A549 (cell line): Measurements from ENCODE around the gene EPB41L4A. TPM values are rescaled to one million over a fixed set of nuclear protein-coding genes. Genes with fewer than 3 reads are reported as not detected.
A peak's percentile ranks its signal among the peaks of the same experiment; 100 is the strongest.

Source experiments
- ATAC-seq, 2 experiments: fragments of 200-7000 bp in 1 of 2; fragments of >200 bp in 1 of 2; cut with Nextera tagmentation in 1 of 2; cut with Tn5 transposase in 1 of 2; 3 replicates each; pipeline versions ENCODE4 v1.8.0 to v1.9.1; 2018 to 2020; ENCODE audit warnings: mild to moderate bottlenecking in 1 of 2, moderate library complexity in 1 of 2
- CTCF ChIA-PET: fragments of 300-600 bp; sonication (Branson Sonifier 250); formaldehyde crosslinking; extraction: SDS; loops from one replicate; lab custom pipeline; 2021; ENCODE audit warnings: antibody characterized with exemption, inconsistent platforms; lab: Yijun Ruan, JAX
- POLR2A ChIA-PET: fragments of 350-600 bp; formaldehyde crosslinking; extraction: SDS; loops from one replicate; lab custom pipeline; 2021; ENCODE audit warnings: antibody characterized with exemption, inconsistent platforms; lab: Yijun Ruan, JAX
- DNase-seq, 2 experiments: peaks; one replicate each; pipeline versions ENCODE4 v3.0.0 to v3.0.0-alpha.2; 2011 to 2016; ENCODE audit warnings: low read depth in 1 of 2, low spot score in 1 of 2
- FAIRE-seq: peaks from 2 replicates; lab custom pipeline; 2011; peaks lifted over from hg19 to GRCh38; lab: Jason Lieb, UNC
- H3K27ac ChIP-seq, 2 experiments: fragments of >200 bp; sonication (Bioruptor Twin); formaldehyde crosslinking; 3 replicates each; pipeline ENCODE4 v1.5.1; 2016 to 2017
- H3K4me1 ChIP-seq: fragments of >200 bp; sonication (Bioruptor Twin); formaldehyde crosslinking; 3 replicates; pipeline ENCODE4 v1.6.1; 2016
- H3K4me2 ChIP-seq: fragments of >200 bp; sonication (Bioruptor Twin); formaldehyde crosslinking; 3 replicates; pipeline ENCODE4 v1.6.1; 2016
- H3K4me3 ChIP-seq: fragments of >200 bp; sonication (Bioruptor Twin); formaldehyde crosslinking; 3 replicates; pipeline ENCODE4 v1.5.1; 2016
- H3K9me3 ChIP-seq: fragments of >200 bp; sonication (Bioruptor Twin); formaldehyde crosslinking; 3 replicates; pipeline ENCODE4 v1.6.1; 2016
- ATOH8 ChIP-seq: fragments of 250-450 bp; sonication (Bioruptor Pico); IDR thresholded peaks from 2 replicates; pipeline ENCODE4 v1.5.0; 2020; ENCODE audit warnings: low read depth, mild to moderate bottlenecking, moderate library complexity
- CEBPB ChIP-seq, 2 experiments: fragments of >200 bp in 1 of 2; sonication (Bioruptor Twin) in 1 of 2; formaldehyde crosslinking in 1 of 2; IDR thresholded peaks; 2 replicates each; pipeline ENCODE4 v1.6.1; 2012 to 2016
- CHD2 ChIP-seq: fragments of 150-350 bp; IDR thresholded peaks from 2 replicates; pipeline ENCODE4 v1.6.1; 2014; ENCODE audit warnings: low read length; ENCODE audit not compliant: partially characterized antibody
- EHF ChIP-seq: fragments of 250-450 bp; sonication (Bioruptor Pico); IDR thresholded peaks from 2 replicates; pipeline ENCODE4 v1.5.0; 2020; ENCODE audit warnings: mild to moderate bottlenecking
- FOXS1 ChIP-seq: fragments of 250-450 bp; sonication (Bioruptor Pico); IDR thresholded peaks from 2 replicates; pipeline ENCODE4 v1.5.0; 2020; ENCODE audit warnings: mild to moderate bottlenecking, moderate library complexity
- GATA3 ChIP-seq: IDR thresholded peaks from 2 replicates; pipeline ENCODE4 v1.6.1; 2012; ENCODE audit warnings: borderline replicate concordance
- HEYL ChIP-seq: fragments of 250-450 bp; sonication (Bioruptor Pico); IDR thresholded peaks from 2 replicates; pipeline ENCODE4 v1.8.0; 2021; ENCODE audit warnings: mild to moderate bottlenecking, moderate library complexity
- JUN ChIP-seq, 2 experiments: fragments of >200 bp; sonication (Bioruptor Twin); formaldehyde crosslinking; IDR thresholded peaks; 2 replicates in 1 of 2; 3 replicates in 1 of 2; pipeline ENCODE4 v1.6.1; 2016 to 2017
- JUNB ChIP-seq: fragments of >200 bp; sonication (Bioruptor Twin); formaldehyde crosslinking; IDR thresholded peaks from 2 replicates; pipeline ENCODE4 v1.6.1; 2016
- KDM5A ChIP-seq: fragments of 200-600 bp; sonication (generic); IDR thresholded peaks from 2 replicates; pipeline ENCODE4 v1.6.1; 2016; ENCODE audit warnings: antibody characterized with exemption, mild to moderate bottlenecking
- MAFK ChIP-seq: fragments of 450-650 bp; IDR thresholded peaks from 2 replicates; pipeline ENCODE4 v1.6.1; 2014; ENCODE audit not compliant: partially characterized antibody
- MYC ChIP-seq: IDR thresholded peaks from 2 replicates; pipeline ENCODE4 v1.6.1; 2012; ENCODE audit warnings: mild to moderate bottlenecking, inconsistent platforms, low read length, improper control_type of control experiment, borderline replicate concordance
- RAD21 ChIP-seq, 2 experiments: fragments of >200 bp in 1 of 2; sonication (Bioruptor Twin) in 1 of 2; formaldehyde crosslinking in 1 of 2; IDR thresholded peaks in 1 of 2; conservative IDR thresholded peaks in 1 of 2; 2 replicates in 1 of 2; 3 replicates in 1 of 2; pipeline ENCODE4 v1.6.1; 2012 to 2018; ENCODE audit warnings: inconsistent platforms in 1 of 2
- TP53 ChIP-seq: fragments of 250-450 bp; sonication (Bioruptor Pico); IDR thresholded peaks from 2 replicates; pipeline ENCODE4 v1.5.0; 2021; ENCODE audit warnings: mild to moderate bottlenecking, moderate library complexity
- ZC3H11A ChIP-seq: fragments of 450-650 bp; IDR thresholded peaks from 2 replicates; pipeline ENCODE4 v1.6.1; 2014; ENCODE audit warnings: antibody characterized with exemption, mild to moderate bottlenecking
- ZFP36 ChIP-seq: fragments of 450-650 bp; IDR thresholded peaks from 2 replicates; pipeline ENCODE4 v1.6.1; 2014; ENCODE audit warnings: borderline replicate concordance; ENCODE audit not compliant: partially characterized antibody
- WGBS: methylation state at CpG from one replicate; pipeline ENCODE4 v1.1.6; 2017; ENCODE audit errors: missing lambda C conversion rate; 5-methylcytosine and 5-hydroxymethylcytosine counted together
- polyA plus RNA-seq, 4 experiments: library from polyadenylated mRNA; depleted of rRNA in 3 of 4; stranded (reverse); fragments of >200 nt; fragmentation: RNase III in 1 of 4; extraction: RNeasy Plus Mini Kit Qiagen cat#74134 plus additional on column Dnase treatment in 1 of 4; gene quantifications; 2 replicates in 3 of 4; 3 replicates in 1 of 4; pipeline ENCODE4 v1.2.3, GENCODE V29; 2011 to 2017
- TF ChIP-seq, protein P1 (sequence below): IDR thresholded peaks from 2 replicates; pipeline ENCODE4 v1.6.1; 2012; ENCODE audit warnings: low read depth, borderline replicate concordance

EPB41L4A gene
- polyA plus RNA-seq, 2 of the 4 experiments (the other 2 are of a cell fraction): 1.3 to 4.4 TPM

DNA sequence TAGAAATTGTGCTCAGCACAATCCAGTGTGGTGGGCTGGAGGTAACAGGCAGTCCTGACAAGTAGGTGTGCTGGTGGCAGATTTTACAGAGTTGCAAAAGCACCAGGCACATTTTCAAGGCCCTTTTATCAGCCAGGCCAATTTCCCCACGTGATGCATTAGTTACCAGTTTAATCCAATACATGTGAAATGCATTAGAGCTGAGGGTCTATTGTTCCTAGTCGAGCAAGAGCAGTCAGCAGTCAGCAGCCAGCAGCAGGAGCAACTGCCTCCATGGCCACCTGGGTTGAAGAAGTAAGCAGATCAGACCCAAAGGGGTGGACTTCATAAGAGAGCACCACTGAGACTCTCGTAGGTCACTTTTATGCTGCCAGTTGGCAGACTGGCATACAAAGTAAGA lies 76.7 kb downstream of the EPB41L4A start:
- peaks cover 16% of the 10 kb centered on the region; the same call in 2 of the 3 replicates for H3K4me1 ChIP-seq
- no peak overlapping the region for H3K4me3 ChIP-seq
- WGBS: 16% methylated on average over 3 of the region's 3 CpGs
- ChIA-PET POLR2A (no interaction called here), CTCF (no interaction called here)
- no peak overlapping the region for H3K4me2 ChIP-seq
- no peaks in the 10 kb centered on the region for H3K9me3 ChIP-seq
- TF ChIP-seq HEYL (CRISPR knock-in tag): no peak
- no peak for TF ChIP-seq JUNB
- TF ChIP-seq ATOH8 (CRISPR knock-in tag): no peak
- TF ChIP-seq JUN (IDR thresholded peaks at IDR 0.05): no peak
- no peak for TF ChIP-seq ZFP36
- TF ChIP-seq GATA3: no peak
- TF ChIP-seq RAD21 (conservative IDR thresholded peaks at IDR 0.05 in 1 of 2, IDR thresholded peaks at IDR 0.05 in 1 of 2): no peak
- no peak for TF ChIP-seq EHF (CRISPR knock-in tag)
- no peak for TF ChIP-seq MAFK
- TF ChIP-seq KDM5A: no peak
- ATAC-seq: no peak
- no peak for DNase-seq
- no peak overlapping the region for H3K27ac ChIP-seq
- FAIRE-seq: no peak

DNA sequence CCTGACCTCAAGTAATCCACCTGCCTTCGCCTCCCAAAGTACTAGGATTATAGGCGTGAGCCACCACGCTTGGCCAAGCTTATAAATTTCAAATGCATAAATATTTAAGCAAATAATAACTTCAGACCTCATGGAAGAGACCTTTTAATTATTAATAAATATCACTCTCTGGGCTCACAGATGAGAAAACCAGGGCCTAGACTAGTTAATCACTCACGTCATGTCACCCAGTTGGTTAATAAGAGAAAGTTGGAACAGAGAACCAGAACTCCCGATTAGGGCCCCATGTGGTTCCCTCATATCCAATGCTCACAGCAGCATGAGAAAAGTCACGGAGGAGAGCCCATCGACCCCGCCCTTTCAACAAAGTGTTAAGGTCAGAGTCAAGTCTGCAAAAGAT lies 79.3 kb downstream of the EPB41L4A start:
- no peak overlapping the region for H3K27ac ChIP-seq
- ATAC-seq: no peak
- no peak for DNase-seq
- no peak overlapping the region for H3K4me3 ChIP-seq
- H3K4me2 ChIP-seq: 0 out of 3 replicates have a peak overlapping the region, but pooled peaks have one; percentile 2
- H3K4me1 ChIP-seq: peaks cover 16% of the 10 kb centered on the region; the same call in 2 of the 3 replicates
- WGBS: 84% methylated on average over 8 of the region's 8 CpGs
- no peak for FAIRE-seq
- TF ChIP-seq FOXS1 (CRISPR knock-in tag) (no peak), GATA3 (no peak), MYC (no peak), RAD21 (conservative IDR thresholded peaks at IDR 0.05 in 1 of 2, IDR thresholded peaks at IDR 0.05 in 1 of 2) (no peak)
- TF ChIP-seq, protein P1, sequence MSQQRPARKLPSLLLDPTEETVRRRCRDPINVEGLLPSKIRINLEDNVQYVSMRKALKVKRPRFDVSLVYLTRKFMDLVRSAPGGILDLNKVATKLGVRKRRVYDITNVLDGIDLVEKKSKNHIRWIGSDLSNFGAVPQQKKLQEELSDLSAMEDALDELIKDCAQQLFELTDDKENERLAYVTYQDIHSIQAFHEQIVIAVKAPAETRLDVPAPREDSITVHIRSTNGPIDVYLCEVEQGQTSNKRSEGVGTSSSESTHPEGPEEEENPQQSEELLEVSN: no peak
- CTCF ChIA-PET: no interaction called here
- POLR2A ChIA-PET: no interaction called here
- H3K9me3 ChIP-seq: no peaks in the 10 kb centered on the region

DNA sequence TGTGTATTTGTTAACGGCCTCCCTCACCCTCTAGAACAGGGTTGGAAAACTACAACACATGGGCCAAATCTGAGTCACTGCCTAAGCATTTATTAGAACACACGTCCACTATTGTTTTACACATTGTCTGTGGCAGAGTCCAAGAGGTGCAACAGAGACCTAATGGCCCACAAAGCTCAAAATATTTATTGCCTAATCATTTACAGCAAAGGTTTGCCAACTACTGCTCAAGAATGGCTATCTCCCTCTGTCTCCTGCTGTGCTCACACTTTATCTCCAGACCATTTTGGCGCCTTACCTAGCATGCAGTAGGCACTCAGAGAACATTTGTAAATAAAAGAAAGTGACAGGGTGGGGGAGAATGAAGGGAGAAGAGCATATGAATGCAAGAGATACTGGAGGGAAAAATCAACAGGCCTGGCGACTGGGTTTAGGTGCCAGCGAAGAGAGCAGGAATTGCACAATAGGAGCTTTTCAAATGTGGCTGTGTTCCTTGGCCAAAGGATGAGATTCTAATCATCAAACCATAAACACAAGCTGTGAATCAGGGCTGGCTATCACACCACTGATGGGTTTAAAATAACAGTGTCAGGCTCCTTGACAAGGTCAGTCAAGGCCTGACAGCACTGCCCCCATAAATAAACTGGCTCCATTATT lies 80.3 kb downstream of the EPB41L4A start:
- Histone ChIP-seq H3K4me1 (peaks cover 16% of the 10 kb centered on the region; the same call in 2 of the 3 replicates), H3K4me2 (peak overlapping the region; percentile 23), H3K27ac (no peak overlapping the region; a peak in 1 of 6 replicates), H3K9me3 (no peaks in the 10 kb centered on the region)
- DNase-seq (peak in 1 of 2 experiments; percentile 51), ATAC-seq (peak; percentile 80 to 83)
- POLR2A ChIA-PET: no interaction called here
- WGBS: 21% methylated on average over 5 of the region's 5 CpGs
- TF ChIP-seq CEBPB (IDR thresholded peaks at IDR 0.05): peak; percentile 66 to 76; a peak in 3 of 4 replicates
- TF ChIP-seq ZC3H11A: no peak
- TF ChIP-seq JUN (IDR thresholded peaks at IDR 0.05): 0 out of 5 replicates have a peak, but pooled peaks of 1 of the 2 experiments have one; percentile 27
- TF ChIP-seq CHD2: no peak
- TF ChIP-seq, protein P1: no peak
- TF ChIP-seq TP53 (CRISPR knock-in tag): no peak
- peak; percentile 51 for TF ChIP-seq GATA3
- TF ChIP-seq, all 56 proteins: peak for 3
- no peak for FAIRE-seq
- no peak overlapping the region for H3K4me3 ChIP-seq
- CTCF ChIA-PET: no interaction called here
